ENCODE results near the gene ZNF710.
"Not testable (repeated sequence)": the region's sequence is repeated elsewhere in the genome, so short reads cannot be mapped to it uniquely, and the experiment has no call there.

The ZNF710 gene

DNA sequence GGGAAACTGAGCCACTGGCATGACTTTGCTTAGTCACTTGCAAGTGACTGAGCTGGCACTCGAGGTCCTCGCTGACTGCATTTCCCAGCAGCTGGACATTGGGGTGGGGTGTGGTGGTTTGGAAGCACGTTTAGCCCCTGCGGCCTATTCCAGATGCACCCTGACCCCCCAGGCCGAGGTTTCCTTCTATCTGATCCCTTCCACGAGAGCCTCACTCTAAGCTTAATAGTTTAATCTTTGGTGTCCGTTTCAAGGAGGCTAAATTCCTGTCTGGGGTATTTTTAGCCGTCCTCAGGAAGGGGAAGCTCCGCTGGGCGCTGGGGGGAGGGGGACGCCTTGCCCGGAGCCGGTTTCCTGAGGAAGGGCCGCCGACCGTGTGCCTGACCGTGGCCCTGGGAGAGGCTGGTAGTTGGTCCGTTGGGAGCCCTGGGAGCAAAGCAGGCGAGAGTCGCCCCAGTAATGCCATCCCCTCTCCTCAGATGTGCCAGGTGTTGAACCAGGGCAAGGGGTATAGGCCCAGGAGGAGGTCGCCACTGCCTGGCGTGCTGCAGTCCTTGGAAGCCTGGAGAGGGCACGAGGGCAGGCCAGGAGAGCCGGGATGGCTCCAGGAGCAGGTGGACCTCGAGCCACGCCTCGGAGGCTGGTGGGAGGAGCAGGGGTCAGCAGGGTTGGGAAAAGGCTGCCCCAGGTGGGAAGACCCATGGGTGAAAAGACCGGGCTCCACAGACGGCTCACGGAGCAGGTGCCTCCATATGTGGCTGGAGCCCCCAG lies 64.0 kb downstream of the ZNF710 start:
- no peak for TF ChIP-seq Cebpa-rat (IDR thresholded peaks at IDR 0.05)
- Histone ChIP-seq H4K20me1 (no peaks in the 10 kb centered on the region), H3K4me3 (peak overlapping the region; percentile 11 to 63 (median 48); a peak in 18 of 20 replicates), H3K4me2 (peak overlapping the region; percentile 90 to 99 (median 97)), H3K27me3 (no peaks in the 10 kb centered on the region), H3K9ac (peak overlapping the region; percentile 74 to 87 (median 80)), H3K36me3 (peaks cover 23 to 35% (median 32%) of the 10 kb centered on the region in 11 experiments), H3K4me1 (peaks cover 68 to 99% (median 82%) of the 10 kb centered on the region in 10 experiments), H3K9me3 (replicated peaks in 1 of 11) (no peaks in the 10 kb centered on the region), H3K27ac (peak overlapping the region; percentile 84 to 96 (median 92))

DNA sequence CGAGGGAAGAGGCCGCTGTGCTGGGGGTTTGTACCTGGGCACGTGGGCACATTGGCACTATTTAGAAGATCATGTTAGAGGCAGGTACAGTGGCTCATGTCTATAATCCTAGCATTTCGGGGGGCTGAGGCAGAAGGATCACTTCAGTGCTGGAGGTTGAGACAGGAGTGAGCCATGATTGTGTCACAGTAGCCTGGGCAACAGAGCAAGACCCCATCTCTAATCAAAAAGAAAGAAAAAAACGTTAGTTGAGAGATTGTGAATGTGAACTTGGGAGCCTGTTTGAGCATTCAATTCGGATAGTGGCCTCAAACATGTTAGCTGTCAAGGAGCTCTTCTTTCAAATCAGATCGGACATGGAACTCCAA lies 64.5 kb downstream of the ZNF710 start:
- H3K4me1 ChIP-seq: peaks cover 68 to 99% (median 82%) of the 10 kb centered on the region in 10 experiments

DNA sequence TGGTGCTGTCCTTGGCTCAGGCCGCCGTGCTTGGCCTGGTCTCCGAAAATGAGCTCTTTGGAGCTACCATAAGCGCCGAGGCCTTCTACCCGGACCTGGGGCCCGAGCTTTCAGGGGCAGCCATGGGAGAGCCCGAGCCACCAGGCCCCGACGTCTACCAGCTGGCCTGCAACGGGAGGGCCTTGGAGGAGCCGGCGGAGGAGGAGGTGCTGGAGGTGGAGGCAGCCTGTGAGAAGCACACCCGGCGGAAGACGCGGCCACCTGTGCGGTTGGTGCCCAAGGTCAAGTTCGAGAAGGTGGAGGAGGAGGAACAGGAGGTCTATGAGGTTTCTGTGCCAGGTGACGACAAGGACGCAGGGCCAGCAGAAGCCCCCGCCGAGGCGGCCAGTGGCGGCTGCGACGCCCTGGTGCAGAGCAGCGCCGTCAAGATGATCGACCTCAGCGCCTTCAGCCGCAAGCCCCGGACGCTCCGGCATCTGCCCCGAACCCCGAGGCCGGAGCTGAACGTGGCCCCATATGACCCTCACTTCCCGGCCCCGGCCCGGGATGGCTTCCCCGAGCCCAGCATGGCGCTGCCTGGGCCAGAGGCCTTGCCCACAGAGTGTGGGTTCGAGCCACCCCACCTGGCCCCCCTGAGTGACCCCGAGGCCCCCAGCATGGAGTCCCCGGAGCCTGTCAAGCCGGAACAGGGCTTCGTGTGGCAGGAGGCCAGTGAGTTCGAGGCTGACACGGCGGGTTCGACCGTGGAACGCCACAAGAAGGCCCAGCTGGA lies 66.2 kb downstream of the ZNF710 start:
- Histone ChIP-seq H3K36me3 (peaks cover 29 to 52% (median 38%) of the 10 kb centered on the region in 11 experiments), H3K27ac (peak overlapping the region in 6 of 11 experiments; percentile 11 to 95 (median 42); a peak in 12 of 22 replicates), H3K4me2 (peak overlapping the region in 4 of 11 experiments; percentile 3 to 98 (median 96); a peak in 5 of 22 replicates), H3K9ac (0 out of 22 replicates have a peak overlapping the region, but pooled peaks of 1 of the 11 experiments have one; percentile 9), H3K27me3 (no peaks in the 10 kb centered on the region), H3K4me3 (no peak overlapping the region), H3K4me1 (peaks cover 56 to 98% (median 73%) of the 10 kb centered on the region in 10 experiments), H4K20me1 (0 out of 22 replicates have a peak, but pooled peaks cover 0 to 3% (median 0%) of the 10 kb centered on the region in 11 experiments), H3K9me3 (replicated peaks in 1 of 11) (no peaks in the 10 kb centered on the region)
- no peak for TF ChIP-seq Cebpa-rat (IDR thresholded peaks at IDR 0.05)

More for the DNA sequence above, 64.5 kb downstream of the ZNF710 start:
- H3K4me2 ChIP-seq: peak overlapping the region; percentile 90 to 99 (median 97)
- no peak for TF ChIP-seq Cebpa-rat (IDR thresholded peaks at IDR 0.05)
- H4K20me1 ChIP-seq: 0 out of 22 replicates have a peak, but pooled peaks cover 0 to 2% (median 0%) of the 10 kb centered on the region in 11 experiments
- peaks cover 23 to 41% (median 35%) of the 10 kb centered on the region in 11 experiments for H3K36me3 ChIP-seq
- H3K9ac ChIP-seq: peak overlapping the region; percentile 74 to 87 (median 80)
- no peaks in the 10 kb centered on the region for H3K9me3 ChIP-seq (replicated peaks in 1 of 11)
- H3K4me3 ChIP-seq: peak overlapping the region in 7 of 10 experiments; percentile 11 to 63 (median 48); a peak in 11 of 20 replicates
- H3K27ac ChIP-seq: peak overlapping the region; percentile 84 to 96 (median 92)
- no peaks in the 10 kb centered on the region for H3K27me3 ChIP-seq

DNA sequence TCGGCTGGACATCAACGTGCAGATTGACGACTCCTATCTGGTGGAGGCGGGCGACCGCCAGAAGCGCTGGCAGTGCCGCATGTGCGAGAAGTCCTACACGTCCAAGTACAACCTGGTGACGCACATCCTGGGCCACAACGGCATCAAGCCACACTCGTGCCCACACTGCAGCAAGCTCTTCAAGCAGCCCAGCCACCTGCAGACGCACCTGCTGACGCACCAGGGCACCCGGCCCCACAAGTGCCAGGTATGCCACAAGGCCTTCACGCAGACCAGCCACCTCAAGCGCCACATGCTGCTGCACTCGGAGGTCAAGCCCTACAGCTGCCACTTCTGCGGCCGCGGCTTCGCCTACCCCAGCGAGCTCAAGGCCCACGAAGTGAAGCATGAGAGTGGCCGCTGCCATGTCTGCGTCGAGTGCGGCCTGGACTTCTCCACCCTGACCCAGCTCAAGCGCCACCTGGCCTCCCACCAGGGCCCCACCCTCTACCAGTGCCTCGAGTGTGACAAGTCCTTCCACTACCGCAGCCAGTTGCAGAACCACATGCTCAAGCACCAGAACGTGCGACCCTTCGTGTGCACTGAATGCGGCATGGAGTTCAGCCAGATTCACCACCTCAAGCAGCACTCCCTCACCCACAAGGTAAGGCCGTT lies 67.0 kb downstream of the ZNF710 start:
- Histone ChIP-seq H3K27me3 (no peaks in the 10 kb centered on the region), H3K4me1 (peaks cover 49 to 98% (median 66%) of the 10 kb centered on the region in 10 experiments), H3K9ac (peak overlapping the region in 1 of 11 experiments; percentile 66; a peak in 1 of 22 replicates), H3K4me2 (peak overlapping the region in 2 of 11 experiments; percentile 65 to 89; a peak in 3 of 22 replicates), H3K4me3 (no peak overlapping the region), H3K9me3 (replicated peaks in 1 of 11) (no peaks in the 10 kb centered on the region), H3K27ac (peak overlapping the region in 1 of 11 experiments; percentile 41; a peak in 2 of 22 replicates), H3K36me3 (peaks cover 36 to 59% (median 45%) of the 10 kb centered on the region in 11 experiments), H4K20me1 (peaks cover 0 to 7% (median 0%) of the 10 kb centered on the region in 11 experiments; a peak in 1 of 22 replicates)
- no peak for TF ChIP-seq Cebpa-rat (IDR thresholded peaks at IDR 0.05)

DNA sequence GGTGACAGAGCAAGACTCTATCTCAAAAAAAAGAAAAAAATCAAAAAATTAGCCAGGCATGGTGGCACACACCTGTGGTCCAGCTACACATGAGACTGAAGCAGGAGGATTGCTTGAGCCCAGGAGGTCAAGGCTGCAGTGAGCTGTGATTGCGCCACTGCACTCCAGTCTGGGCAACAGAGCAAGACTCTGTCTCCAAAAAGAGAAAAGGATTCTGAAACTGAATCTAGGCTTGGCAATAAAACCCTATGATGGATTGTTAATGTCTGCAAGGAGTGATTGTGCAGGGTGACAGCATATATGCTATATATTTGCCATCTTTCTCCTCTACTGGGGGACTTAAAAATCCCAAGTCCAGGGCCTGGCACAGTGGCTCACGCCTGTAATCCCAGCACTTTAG lies 69.5 kb downstream of the ZNF710 start:
- peak overlapping the region in 5 of 11 experiments; percentile 1 to 66 (median 38); a peak in 6 of 22 replicates for H3K9ac ChIP-seq
- H3K4me1 ChIP-seq: peaks cover 24 to 78% (median 41%) of the 10 kb centered on the region in 10 experiments
- H3K9me3 ChIP-seq (replicated peaks in 1 of 11); H3K4me3 ChIP-seq; H3K27me3 ChIP-seq: not testable (repeated sequence)
- H3K36me3 ChIP-seq: peaks cover 61 to 84% (median 71%) of the 10 kb centered on the region in 11 experiments
- H3K4me2 ChIP-seq: peak overlapping the region; percentile 14 to 89 (median 50); a peak in 19 of 22 replicates
- H3K27ac ChIP-seq: peak overlapping the region in 7 of 11 experiments; percentile 2 to 63 (median 17); a peak in 5 of 22 replicates
- peaks cover 0 to 14% (median 0%) of the 10 kb centered on the region in 11 experiments; a peak in 5 of 22 replicates for H4K20me1 ChIP-seq

DNA sequence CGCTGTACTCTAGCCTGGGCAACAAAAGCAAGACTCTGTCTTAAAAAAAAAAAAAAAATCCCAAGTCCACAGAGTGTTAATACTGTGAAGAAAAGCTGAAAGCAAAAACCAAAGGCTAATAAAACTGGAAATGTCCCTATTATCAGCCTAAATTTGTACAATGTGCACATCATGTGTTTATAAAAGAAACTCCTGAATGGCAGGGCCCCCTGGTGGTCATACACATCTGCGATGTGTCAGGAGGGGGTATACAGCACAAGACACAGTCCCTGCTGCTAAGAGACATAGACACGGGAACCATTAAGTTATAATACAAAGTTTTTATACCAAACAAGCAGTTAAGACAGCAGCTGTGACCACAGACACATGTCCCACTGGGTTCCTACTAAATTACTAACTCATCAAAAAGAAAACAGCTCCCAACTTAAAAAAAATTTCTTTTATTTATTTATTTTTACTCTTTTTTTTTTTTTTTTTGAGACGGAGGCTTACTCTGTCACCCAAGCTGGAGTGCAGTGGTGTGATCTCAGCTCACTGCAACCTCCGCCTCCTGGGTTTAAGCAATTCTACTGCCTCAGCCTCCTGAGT lies 70.2 kb downstream of the ZNF710 start:
- no peaks in the 10 kb centered on the region for H3K27me3 ChIP-seq
- H3K4me1 ChIP-seq: peaks cover 17 to 71% (median 34%) of the 10 kb centered on the region in 10 experiments
- peaks cover 68 to 91% (median 78%) of the 10 kb centered on the region in 11 experiments for H3K36me3 ChIP-seq
- H3K4me3 ChIP-seq: no peak overlapping the region
- TF ChIP-seq Cebpa-rat (IDR thresholded peaks at IDR 0.05): no peak
- peak overlapping the region in 8 of 11 experiments; percentile 7 to 63 (median 35); a peak in 7 of 22 replicates for H3K27ac ChIP-seq
- no peaks in the 10 kb centered on the region for H3K9me3 ChIP-seq (replicated peaks in 1 of 11)
- H3K4me2 ChIP-seq: peak overlapping the region in 8 of 11 experiments; percentile 33 to 89 (median 55); a peak in 14 of 22 replicates
- H3K9ac ChIP-seq: peak overlapping the region in 6 of 11 experiments; percentile 8 to 66 (median 36); a peak in 7 of 22 replicates
- peaks cover 0 to 14% (median 0%) of the 10 kb centered on the region in 11 experiments; a peak in 5 of 22 replicates for H4K20me1 ChIP-seq

DNA sequence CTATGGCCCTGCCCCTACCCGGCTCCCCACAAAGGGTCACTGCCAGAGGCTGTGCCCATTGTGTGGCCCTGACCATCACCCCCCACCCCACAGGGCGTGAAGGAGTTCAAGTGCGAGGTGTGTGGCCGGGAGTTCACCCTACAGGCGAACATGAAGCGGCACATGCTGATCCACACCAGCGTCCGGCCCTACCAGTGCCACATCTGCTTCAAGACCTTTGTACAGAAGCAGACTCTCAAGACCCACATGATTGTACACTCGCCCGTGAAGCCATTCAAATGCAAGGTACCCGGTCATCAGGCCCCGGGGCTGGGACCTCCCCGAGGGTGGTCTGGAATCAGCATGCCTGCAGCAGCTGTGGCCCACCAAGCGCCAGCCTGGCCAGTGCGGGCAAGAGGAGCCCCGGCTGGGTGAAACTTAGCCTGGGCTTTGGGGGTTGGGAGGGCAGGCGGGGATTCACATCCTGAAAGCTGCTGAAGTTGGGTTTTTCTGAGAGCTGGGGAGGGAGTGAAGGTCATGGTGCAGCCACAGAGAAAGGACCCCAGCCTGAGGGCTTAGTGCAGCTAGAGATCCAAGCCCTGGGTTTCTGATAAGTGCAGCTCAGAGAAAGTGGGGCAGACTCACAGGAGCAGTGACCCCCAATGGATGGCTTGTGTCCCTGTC lies 72.0 kb downstream of the ZNF710 start:
- peak overlapping the region in 3 of 11 experiments; percentile 2 to 15 (median 5); a peak in 1 of 22 replicates for H3K27ac ChIP-seq
- no peaks in the 10 kb centered on the region for H3K27me3 ChIP-seq
- peaks cover 17 to 53% (median 28%) of the 10 kb centered on the region in 10 experiments for H3K4me1 ChIP-seq
- peak overlapping the region in 2 of 11 experiments; percentile 16 to 39; a peak in 2 of 22 replicates for H3K9ac ChIP-seq
- H3K4me3 ChIP-seq: no peak overlapping the region
- H4K20me1 ChIP-seq: peaks cover 0 to 14% (median 0%) of the 10 kb centered on the region in 11 experiments; a peak in 5 of 22 replicates
- no peak for TF ChIP-seq Cebpa-rat (IDR thresholded peaks at IDR 0.05)
- no peaks in the 10 kb centered on the region for H3K9me3 ChIP-seq (replicated peaks in 1 of 11)
- peaks cover 62 to 93% (median 76%) of the 10 kb centered on the region in 11 experiments for H3K36me3 ChIP-seq
- no peak overlapping the region for H3K4me2 ChIP-seq

Measured in BLaER1 treated with 17β-estradiol and CSF1 and Interleukin-3, amounts not matched to agents 10 nM and 100 nM (cell line).